NCI-H2171 treated with DMSO at 0.1 percent for 48 hours (cell line): Measurements from ENCODE around the gene NPDC1.

Experiments
- DNase-seq: peaks from one replicate; lab custom pipeline; 2025; lab: John Stamatoyannopoulos, UW

The NPDC1 gene

DNA sequence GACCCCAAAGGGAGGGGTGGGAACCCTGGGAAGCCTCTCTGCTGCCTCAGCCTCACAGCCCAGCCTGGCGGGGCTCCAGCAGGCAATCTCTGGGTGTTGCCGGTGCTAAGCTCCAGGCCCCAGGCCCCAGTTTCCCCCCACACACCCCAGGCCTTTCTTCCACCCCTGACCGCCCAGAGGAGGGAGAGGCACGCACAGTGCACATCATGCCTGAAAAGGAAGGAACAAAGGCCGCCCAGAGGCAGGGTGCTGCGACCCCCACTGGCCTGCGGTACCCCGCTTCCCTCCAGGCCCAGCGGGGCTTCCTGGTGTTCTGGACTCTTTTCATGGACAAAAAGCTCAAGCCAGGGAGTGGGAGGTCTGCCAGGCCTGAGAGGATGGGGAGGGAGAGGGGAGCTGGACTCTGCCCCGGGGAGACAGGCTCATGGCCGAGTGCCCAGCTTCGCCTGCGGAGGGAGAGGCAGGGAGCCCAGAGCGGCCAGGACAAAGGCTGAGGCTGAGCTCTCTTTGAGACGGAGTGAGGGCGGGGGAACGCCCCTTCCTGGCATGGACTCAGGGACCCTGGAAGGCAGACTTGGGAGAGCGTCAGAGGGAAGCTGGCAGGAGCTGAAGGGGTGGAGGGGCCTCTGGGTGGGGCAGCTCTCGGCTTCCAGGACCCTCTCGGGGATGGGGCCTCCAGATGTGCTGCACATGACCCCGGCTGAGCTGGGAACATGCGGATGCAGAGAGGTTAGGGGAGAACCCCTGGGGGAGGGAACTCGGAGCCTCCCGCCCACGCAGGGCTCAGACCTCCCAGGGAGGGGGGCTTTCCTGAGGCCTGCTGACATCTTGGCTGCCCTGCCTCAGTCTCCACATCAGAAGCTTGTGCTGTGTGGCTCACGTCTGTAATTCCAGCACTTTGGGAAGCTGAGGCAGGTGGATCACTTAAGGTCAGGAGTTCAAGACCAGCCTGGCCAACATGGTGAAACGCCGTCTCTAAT is 9.7 kb upstream of the NPDC1 start:
- DNase-seq = peak; percentile 18

DNA sequence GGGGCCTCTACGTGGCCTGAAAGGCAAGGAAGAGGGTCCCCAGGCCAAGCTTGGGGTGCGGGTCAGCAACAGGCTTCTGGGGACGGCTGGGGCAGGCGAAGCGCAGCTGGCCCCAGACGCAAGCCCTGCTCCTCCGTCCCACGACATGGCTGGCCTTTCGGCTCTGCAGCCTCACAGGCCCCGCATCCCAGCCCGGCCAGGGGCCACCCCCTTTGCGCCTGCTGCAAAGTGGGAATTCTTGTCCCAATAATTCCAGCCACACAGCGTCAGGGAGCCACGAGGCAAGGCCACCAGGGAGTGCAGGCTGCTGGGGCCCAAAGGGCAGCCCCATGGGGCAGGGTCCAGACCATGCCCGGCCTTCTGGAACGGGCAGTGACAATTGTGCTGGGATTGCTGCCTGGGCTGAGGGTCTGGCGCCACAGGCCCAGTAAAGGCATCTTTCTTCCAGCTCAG is 9.0 kb upstream of the NPDC1 start:
- DNase-seq = no peak

DNA sequence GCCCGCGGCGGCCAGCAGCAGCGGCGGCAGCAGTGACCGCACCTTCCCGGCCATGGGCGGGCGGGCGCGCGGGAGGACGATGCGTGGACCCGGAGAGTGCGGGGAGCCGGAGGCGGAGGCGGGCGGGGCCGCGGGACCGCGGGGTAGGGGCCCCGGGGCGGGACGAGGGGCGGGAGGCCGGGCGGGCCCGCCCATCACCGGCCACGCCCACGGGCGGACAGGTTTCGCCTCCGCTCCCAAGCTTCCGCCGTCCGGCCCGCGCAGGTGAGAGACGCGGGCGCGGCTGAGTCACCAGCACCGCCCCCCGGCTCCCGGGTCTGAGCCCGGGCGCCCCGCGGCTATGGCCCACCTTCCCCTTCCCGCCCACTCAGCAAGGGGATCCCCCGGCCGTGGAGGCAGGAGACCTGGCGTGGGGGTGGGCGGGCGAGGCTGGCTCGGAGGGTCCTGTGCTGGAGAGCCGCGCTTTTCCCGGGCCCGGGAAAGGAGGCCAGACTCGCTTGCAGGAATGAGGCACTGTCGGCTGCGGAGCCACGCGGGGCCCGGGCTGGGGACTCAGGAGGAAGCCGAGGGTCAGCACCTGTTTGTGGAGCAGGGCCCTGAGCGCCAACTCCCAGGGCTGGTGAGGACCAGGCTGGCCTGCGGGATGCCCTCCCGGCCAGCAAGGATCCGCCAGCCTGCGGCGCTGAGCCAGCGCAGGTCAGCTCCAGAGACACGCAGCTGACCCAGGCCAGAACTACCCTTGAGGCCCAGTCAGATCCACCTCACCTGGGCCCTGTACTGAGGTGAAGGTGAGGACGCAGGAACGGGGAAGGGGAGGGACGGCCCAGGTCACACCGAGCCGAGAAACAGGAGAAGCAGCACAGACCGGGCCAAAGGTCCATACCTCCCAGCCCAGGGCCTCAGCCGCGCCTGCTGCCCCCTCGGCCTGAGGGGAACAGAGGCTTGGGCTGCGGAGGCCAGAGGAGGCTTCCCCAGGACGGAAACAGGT is 8.3 kb upstream of the NPDC1 start, which contains the start of gene ENTPD2:
Gene ENTPD2 (minus strand): TSS at position 118 of the 988 bp plus-strand sequence. CDS start 64 bp downstream, at position 54.
- DNase-seq = peak; percentile 50

DNA sequence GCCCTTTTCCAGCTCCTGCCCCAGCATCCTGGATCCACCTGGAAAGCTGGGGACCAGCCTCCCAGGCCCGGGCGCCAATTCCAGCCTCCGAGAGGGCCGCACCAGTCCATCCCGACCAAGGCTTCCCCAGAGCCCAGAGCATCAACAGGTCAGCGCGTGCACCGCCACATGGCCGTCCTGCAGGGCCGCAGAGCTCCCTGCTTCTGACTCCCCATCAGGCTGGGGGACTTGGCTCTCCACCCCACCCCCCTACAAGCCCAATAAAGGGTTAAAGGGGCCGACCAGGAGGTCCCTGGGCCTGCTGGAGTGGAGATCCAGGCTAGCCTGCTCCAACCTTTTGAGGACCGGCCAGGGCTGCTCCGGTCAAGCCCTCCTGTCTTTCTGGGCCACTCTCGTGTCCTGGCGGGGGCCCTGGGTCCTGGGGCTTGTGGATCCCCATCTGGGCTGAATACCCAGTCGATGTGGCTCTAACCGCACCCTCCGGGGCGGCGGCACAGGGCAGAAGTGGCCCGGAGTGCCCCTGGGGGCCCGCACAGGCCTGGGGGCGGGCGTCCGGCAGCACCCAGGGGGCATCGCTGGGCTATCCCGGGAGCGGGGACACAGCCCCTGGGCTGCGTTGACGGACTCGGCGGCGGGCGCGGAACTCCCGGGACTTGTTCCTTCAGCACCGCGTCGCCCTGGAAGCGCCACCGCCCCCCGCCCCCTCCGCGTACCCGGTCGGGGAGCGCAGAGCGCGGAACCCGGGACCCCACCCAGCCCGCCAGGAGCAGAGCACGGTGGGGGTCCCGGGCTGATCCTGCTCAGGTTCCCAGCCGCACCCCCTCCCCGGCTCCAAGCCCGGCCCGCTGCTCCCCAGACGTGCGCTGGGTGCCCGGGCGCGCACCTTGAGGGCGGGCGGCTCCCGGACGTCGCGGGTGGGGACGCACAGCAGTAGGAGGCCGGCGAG is 7.3 kb upstream of the NPDC1 start:
- DNase-seq = no peak

DNA sequence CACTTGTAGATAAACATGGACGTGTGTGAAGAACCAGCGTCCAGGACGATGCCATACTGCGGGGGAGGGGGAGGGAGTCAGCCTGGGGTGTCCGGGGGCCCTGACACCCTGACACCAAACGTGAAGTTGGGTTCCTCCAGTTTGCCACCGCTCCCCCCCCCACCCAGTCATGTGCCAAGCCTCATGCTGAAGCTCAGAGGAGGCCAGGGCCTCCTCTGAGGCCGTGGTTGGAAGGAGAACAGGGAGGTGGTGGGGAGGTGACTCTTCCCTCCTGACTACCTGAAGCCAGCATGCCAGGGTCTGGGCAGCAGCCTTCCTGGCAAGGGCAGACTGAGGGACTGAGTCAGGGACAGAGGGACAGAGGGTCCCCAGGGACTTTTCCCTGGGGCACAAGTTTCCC is 6.3 kb upstream of the NPDC1 start:
- no peak for DNase-seq

DNA sequence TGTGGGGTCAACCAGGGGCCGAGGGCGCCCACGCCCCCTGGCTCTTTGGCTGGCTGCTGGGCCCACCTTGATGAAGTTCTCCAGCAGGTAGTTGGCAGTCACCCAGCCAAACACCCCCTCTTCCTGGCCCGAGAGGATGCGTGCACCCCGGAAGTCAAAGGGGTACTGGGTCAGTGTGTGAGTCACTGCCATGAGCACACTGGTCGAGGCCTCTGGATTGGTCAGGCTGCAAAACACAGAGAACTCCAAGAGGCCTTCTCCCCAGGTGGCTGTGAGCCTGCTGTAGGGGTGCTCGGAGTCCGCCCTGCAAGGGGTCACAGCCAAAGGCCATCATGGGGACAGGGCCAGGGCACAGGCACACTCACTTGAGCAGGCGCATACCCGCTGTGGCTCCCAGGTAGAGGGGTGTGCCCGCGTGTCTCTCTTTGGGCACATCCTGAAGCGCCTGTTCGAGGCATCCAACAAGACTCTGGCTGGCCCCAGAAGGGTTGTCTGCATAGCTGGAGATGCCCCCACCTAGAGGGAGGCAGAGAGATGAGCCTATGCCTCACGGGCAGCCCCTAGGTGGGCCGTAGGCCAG is 5.3 kb upstream of the NPDC1 start:
- no peak for DNase-seq

DNA sequence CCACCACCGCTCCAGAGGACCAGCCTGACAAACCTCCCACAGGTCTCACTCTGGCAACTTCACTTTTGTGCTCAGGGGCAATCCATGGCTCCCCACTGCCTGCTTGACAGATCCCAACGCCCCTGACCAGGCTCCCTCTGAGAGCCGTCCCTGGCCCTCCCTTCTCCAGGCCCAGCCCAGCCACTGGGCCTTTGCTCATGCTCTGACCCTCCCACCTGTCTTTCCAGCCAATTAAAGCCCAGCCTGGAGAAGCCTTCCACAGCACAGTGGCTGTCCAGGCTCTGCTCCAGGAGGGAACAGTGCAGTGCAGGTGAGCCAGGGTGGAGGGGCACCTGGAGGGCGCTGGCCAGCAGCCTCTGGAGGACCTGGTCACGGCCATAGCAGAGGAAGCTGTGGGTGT is 4.6 kb upstream of the NPDC1 start:
- DNase-seq = no peak

DNA sequence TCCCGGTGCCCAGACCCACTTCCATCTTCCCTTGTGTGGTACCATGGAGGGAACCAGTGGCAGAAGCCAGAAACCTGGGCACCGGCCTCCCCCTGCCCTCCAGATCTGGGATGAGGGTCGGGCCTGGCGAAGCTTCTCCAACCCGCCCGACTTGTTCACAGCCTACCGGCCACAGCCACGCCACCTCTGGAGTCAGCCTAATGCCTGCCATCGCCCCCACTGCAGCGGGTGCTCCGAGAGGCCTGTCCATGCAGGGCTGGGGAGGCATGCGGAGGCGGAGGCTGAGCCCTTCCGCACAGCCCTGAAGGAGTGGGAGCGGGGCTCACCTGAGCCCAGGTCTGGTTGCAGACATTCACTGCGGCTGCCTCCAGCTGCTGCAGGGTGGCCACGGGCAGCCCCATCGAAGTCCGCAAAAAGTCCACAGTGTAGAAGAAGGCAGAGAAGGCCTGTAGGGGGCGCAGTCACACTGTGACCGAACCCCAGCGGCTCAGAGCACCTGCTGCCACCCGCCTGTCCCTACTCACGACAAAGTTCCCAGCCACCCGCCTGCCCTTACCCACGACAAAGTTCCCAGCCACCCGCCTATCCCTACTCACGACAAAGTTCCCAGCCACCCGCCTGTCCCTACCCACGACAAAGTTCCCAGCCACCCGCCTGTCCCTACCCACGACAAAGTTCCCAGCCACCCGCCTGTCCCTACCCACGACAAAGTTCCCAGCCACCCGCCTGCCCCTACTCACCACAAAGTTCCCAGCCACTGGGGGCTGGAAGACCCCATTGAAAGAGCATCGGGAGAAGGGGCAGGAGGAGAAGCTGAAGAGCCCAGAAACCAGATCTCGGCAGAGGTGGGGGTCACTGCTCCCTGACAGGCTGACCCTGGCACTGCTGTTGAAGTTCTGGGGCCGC is 3.8 kb upstream of the NPDC1 start:
- DNase-seq = peak; percentile 57

DNA sequence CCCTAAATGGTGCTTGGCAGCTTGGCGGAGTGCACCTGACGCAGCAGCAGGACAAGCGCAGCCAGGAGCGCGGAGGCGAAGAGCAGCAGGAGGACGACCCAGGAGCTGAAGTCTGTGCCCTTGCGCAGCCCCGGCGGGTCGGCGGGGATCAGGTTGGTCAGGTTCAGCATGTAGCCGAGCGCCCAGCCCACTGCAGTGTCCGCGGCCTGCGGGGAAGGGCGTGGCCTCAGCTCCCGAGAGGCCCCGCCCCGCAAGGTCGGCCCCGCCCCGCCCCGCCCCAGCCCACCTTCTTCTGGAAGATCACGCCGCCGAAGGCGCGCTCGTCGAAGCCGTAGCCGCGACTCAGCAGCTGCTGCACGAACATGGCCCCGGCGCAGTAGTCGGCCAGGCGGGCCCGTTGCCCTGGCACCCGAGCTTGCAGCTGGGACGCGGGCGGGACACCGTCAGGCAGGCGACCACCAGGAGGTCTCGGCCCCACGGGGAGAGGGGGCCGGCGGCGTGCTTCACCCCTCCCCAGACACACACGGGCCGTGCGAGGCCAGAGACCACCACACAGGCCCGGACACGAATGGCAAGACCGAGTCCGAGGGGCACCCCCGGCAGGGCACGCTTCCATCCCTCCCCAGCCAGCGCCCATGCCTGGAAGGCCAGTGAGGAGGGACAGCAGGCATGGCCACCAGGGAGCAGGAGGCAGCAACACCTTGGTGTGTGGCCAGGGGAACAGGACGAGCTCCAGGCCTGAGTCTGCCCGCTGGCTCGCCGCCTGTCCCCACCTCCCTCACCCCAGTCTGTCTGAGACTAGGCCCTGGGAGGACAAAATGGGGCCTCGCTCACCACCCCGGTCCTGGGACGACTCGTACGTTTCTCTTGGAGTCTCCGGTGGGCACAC is 2.9 kb upstream of the NPDC1 start:
- DNase-seq = no peak

DNA sequence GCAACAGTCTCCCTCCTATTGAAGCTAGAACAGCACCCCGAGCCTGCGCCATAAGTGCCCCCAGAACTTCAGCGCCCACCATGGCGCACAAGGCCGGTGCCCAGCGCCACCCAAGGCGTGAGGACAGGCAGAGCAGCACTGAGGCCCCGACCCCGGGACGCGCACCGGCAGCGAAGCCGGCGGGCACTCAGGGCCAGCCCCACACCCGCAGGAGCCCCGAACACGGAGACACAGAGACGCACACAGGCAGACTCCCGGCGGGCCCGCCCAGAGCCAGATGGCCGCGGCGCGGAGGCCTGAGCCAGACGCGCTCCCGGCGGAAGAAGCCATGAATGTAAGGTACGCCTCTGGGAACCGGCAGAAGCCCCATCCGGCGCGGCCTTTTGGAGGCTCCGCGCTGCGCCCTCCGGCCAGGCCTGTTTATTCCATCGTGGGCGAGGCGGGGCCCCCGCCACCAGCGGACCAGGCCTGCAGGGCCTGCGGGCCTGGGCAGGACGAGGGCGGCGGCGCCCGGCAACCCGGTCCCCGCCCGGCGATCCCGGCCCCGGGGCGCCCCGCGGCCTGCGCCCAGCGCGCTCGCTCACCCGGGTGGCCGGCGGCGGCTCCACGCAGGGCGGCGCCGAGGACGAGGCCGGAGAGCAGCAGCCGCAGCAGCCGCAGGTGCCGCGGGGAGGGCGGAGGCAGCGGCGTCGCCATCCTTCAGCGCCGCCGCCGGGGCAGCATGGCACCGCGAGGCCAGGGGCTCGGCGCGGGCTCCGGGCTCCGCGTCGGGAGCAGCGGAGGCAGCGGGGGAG is 486 bp downstream of the NPDC1 start:
- peak; percentile 82 for DNase-seq

DNA sequence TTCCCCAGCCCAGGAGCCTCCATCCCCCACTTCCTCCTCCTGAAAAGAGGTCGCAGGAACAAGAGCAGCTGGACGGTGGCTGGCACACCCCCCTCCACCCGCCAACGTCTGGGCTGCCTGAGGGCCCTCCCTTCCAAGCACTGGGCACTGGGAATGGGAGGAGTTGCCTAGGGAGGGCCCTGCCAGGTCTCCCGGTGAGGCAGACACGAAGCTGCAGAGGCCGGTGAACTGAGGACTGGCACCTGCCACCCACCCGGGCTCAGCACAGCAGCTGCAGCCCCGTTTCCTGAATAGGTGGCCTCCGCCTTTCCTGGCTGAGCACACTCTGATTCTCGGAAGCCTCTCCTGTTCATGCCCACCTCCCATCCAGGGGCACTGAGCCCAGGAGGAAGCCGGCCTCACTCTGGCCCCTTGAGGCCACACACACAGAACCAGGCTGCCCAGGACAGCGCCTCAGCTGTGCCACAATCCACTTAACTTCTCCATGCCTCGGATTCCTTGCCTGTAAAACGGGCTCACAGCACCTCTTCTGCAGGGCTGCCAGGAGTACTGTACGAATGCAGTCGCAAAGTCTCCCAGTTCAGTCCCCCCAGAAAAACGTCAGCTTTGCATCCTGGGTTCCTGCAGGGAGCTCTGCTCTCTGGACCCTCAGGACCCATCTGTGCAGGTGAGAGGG is 1.3 kb downstream of the NPDC1 start:
- DNase-seq = peak; percentile 42

DNA sequence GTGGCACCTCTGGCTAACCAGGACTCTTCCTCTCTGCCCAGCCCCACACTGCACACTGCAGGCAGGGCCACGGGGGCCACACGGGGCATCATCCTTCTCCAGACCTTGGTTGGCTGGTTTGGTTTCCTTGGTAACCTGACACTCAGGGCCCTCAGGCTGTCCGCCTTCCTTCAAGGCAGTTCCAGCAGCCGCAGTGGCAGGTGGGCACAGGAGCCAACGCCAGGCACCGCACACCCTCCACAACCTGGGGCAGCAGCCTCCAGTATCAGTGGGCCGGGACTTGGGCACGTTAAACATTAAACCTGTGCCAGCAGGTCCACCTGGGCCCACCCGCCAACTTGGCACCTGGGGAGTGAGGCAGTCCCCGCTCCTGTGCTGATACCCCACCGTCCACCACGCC is 1.9 kb downstream of the NPDC1 start:
- DNase-seq = peak; percentile 23

DNA sequence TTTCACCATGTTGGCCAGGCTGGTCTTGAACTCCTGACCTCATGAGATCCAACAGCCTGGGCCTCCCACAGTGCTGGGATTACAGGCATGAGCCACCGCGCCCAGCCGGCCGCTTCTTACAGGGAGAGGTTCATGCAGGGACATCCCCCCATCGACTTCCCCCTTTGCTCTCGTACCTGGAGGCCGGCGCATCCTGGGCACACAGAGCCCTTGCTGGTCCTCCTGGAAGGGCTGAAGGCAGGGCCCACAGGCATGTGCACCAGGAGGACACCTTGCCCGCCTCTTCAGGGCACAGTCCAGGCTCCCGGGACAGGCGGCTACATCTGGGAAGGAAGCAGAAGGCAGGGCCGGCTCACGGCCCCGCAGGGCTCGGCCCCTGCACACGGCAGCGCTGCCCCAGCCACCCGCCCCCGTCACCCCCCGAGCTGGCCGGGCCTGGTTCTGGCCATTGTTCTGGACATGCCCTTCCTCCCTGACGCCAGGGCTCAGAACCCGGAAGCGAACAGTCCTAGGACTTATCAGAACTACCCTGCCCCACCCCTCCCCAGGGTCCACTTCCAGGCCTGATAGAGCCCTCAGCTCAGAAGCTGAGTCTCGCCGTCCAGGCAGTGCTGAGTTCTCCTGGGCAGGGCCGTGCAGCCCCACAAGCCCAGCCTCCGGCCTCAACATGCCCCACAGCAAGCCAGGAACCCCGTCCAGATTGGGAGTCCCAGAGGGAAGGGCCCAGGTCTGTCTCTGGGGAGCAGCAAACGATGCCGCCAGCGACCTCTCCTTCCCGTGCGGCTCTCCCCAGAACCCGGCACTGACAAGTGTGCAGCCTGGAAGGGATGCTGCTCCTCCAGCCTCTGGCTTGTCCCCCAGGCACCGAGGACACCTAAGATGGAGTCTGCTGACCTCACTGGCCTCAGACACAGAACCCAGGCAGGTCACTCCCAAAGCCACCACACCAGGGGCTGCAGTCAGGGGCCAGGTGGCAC is 2.9 kb downstream of the NPDC1 start:
- DNase-seq = no peak

DNA sequence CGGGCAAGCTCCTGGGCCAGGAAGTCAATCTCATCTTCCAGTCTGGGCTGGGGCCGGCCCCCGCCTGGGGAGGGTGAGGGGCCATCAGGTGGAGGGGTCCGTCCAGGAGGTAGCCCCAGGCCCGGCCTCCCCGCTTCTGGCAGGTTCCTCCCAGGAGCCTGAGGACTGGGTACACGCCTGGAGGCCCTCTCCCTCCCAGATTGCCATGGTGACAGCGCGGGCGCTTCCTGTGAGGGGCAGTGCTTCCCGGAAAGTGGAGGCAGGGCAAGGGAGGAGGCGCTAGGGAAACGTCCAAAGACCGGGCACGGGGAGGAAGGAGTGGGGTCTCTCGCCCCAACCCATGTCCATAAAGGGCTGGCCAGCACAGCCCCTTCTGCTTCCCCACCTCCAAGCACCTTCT is 4.9 kb downstream of the NPDC1 start:
- no peak for DNase-seq

DNA sequence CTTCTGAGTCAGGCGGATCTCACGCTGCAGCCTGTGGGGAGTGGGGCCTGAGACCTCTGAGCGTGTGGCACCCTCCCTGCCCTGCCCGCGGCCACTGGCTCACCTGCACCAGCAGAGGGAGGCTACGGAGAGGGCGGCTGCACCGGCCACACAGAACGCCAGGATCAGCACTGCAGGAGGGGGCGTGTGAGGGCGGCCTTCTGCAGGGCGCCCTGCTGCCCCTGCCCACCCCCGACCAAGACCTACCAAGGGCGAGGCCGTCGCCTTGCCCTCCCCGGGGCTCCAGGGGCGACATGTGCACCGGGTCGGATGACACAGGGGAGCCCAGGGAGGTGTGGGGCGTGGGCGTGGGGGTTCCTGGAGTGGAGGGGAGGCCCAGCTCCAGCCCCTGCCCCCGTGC is 5.4 kb downstream of the NPDC1 start:
- no peak for DNase-seq
